OCI-LY7 (cell line): Measurements from ENCODE around the gene MYOT. TPM values are rescaled to one million over a fixed set of nuclear protein-coding genes. Genes with fewer than 3 reads are reported as not detected.

Experiments used
- BruUV-seq: library from RNA; stranded (reverse); fragments of 400-500 nt; replicated peaks from 2 replicates; lab custom pipeline; 2021; lab: Mats Ljungman, UMichigan
- CTCF ChIA-PET: fragments of 300-600 bp; sonication (Branson Sonifier 250); formaldehyde crosslinking; loops from one replicate; lab custom pipeline; 2022; ENCODE audit warnings: antibody characterized with exemption; ENCODE audit not compliant: unreplicated experiment; lab: Charles Lee
- POLR2A ChIA-PET: fragments of 300-600 bp; sonication (Branson Sonifier 250); formaldehyde crosslinking; loops from one replicate; lab custom pipeline; 2022; ENCODE audit warnings: antibody characterized with exemption; lab: Charles Lee
- DNase-seq: peaks from one replicate; pipeline ENCODE4 v3.0.0-alpha.2; 2015; ENCODE audit warnings: low spot score
- H2AFZ ChIP-seq: fragments of 200-600 bp; sonication (generic), shearing (Covaris generic); 2 replicates; pipeline ENCODE4 v1.6.1; 2014; ENCODE audit warnings: mild to moderate bottlenecking, antibody characterized with exemption, low read length, moderate library complexity
- H3K27ac ChIP-seq: fragments of 200-600 bp; sonication (generic); 2 replicates; pipeline ENCODE4 v1.5.1; 2014; ENCODE audit warnings: mixed run types, low read depth, mild to moderate bottlenecking, moderate library complexity, low read length, inconsistent platforms; ENCODE audit not compliant: poor library complexity, severe bottlenecking
- H3K36me3 ChIP-seq: fragments of 200-600 bp; sonication (generic); 2 replicates; pipeline ENCODE4 v1.6.1; 2014; ENCODE audit warnings: mild to moderate bottlenecking, antibody characterized with exemption, low read length, moderate library complexity, mixed read lengths; ENCODE audit not compliant: insufficient read depth
- H3K4me1 ChIP-seq: fragments of 200-600 bp; sonication (generic); 2 replicates; pipeline ENCODE4 v1.5.1; 2014; ENCODE audit warnings: mild to moderate bottlenecking, low read length; ENCODE audit not compliant: insufficient read depth, poor library complexity, severe bottlenecking
- H3K4me2 ChIP-seq: fragments of 200-600 bp; sonication (generic); 2 replicates; pipeline ENCODE4 v1.6.1; 2014; ENCODE audit warnings: mild to moderate bottlenecking, low read length
- H3K4me3 ChIP-seq: fragments of 200-600 bp; sonication (generic); 2 replicates; pipeline ENCODE4 v1.5.1; 2014; ENCODE audit warnings: mild to moderate bottlenecking, low read depth, low read length; ENCODE audit not compliant: poor library complexity, severe bottlenecking
- H3K79me2 ChIP-seq: fragments of 200-600 bp; sonication (generic); 2 replicates; pipeline ENCODE4 v1.6.1; 2016; ENCODE audit warnings: low read depth, mild to moderate bottlenecking, low read length, moderate library complexity, mixed read lengths; ENCODE audit not compliant: insufficient read depth
- H3K9me2 ChIP-seq: fragments of 200-600 bp; sonication (generic); 2 replicates; pipeline ENCODE4 v1.6.1; 2016; ENCODE audit warnings: mild to moderate bottlenecking, low read length, mixed read lengths; ENCODE audit not compliant: insufficient read depth
- H3K9me3 ChIP-seq: fragments of 200-600 bp; sonication (generic); 2 replicates; pipeline ENCODE4 v1.6.1; 2014; ENCODE audit warnings: mild to moderate bottlenecking, mixed run types, low read length, mixed read lengths
- H4K20me1 ChIP-seq: fragments of 200-600 bp; sonication (generic); 2 replicates; pipeline ENCODE4 v1.6.1; 2014; ENCODE audit warnings: mild to moderate bottlenecking, antibody characterized with exemption, low read length, moderate library complexity, mixed read lengths; ENCODE audit not compliant: insufficient read depth
- EZH2phosphoT487 ChIP-seq: fragments of 200-600 bp; sonication (generic); IDR thresholded peaks from 2 replicates; pipeline ENCODE4 v1.6.1; 2018; ENCODE audit warnings: low read depth, borderline replicate concordance, mild to moderate bottlenecking, mixed run types, antibody characterized with exemption, low read length, moderate library complexity, mixed read lengths
- intact Hi-C: fragments of 100-400 bp; cut with micrococcal nuclease; formaldehyde crosslinking; loops from one replicate; pipeline ENCODE4 v1.10.0; 2022; ENCODE audit not compliant: unreplicated experiment
- total RNA-seq, 2 experiments: library from RNA; depleted of rRNA in 1 of 2; stranded (reverse); fragments of >200 nt in 1 of 2; shearing (Covaris generic) in 1 of 2; gene quantifications; 2 replicates each; pipeline ENCODE4 v1.2.3, GENCODE V29; 2014 to 2022
- TF ChIP-seq, protein P1 (sequence below): fragments of 200-600 bp; sonication (generic); conservative IDR thresholded peaks from 2 replicates; pipeline ENCODE4 v1.5.1; 2014; ENCODE audit warnings: mild to moderate bottlenecking, antibody characterized with exemption, low read length, moderate library complexity, mixed read lengths

MYOT gene
- total RNA-seq, 2 experiments from 2014 or later = not detected

DNA sequence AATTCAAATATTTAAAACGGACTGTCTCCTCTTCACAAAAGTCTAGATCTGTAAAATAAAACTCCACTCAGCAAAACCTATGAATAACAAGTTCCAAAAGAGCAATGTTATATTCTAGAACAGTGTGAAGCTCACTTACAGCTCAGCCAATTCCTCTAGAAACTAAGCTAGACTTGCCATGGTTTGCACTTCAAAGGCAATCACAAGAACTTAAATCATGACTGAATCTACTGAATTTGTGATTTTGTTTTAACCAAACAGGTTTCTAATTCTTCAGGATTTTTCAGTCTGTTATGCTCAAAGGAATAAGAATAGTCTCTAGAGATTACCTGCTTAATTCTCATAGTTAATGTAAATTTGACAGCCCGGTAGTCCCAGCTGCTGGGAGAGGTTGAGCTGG is 20.2 kb downstream of the MYOT start:
- ChIA-PET CTCF (no interaction called here), POLR2A (interaction anchor here (0.6 to 2.2 kb wide), 7 partner anchors 9 to 139 kb away, joined by 3 to 8 read pairs (median 5); no protein-coding TSS in a partner anchor)
- no peak overlapping the region for H3K4me3 ChIP-seq
- H3K4me1 ChIP-seq = peaks cover 6% of the 10 kb centered on the region
- H3K79me2 ChIP-seq = no peaks in the 10 kb centered on the region
- H3K36me3 ChIP-seq = no peaks in the 10 kb centered on the region
- H3K9me2 ChIP-seq = no peaks in the 10 kb centered on the region
- H4K20me1 ChIP-seq = no peaks in the 10 kb centered on the region
- no peak for DNase-seq
- no peaks in the 10 kb centered on the region for H3K9me3 ChIP-seq
- intact Hi-C loops = no loop called here
- H3K4me2 ChIP-seq = no peak overlapping the region; the same call in 1 of the 2 replicates
- H3K27ac ChIP-seq = no peak overlapping the region
- no TSS peak for BruUV-seq
- peak overlapping the region; percentile 91; the same call in 1 of the 2 replicates for H2AFZ ChIP-seq
- no peak for TF ChIP-seq EZH2phosphoT487
- TF ChIP-seq, protein P1, sequence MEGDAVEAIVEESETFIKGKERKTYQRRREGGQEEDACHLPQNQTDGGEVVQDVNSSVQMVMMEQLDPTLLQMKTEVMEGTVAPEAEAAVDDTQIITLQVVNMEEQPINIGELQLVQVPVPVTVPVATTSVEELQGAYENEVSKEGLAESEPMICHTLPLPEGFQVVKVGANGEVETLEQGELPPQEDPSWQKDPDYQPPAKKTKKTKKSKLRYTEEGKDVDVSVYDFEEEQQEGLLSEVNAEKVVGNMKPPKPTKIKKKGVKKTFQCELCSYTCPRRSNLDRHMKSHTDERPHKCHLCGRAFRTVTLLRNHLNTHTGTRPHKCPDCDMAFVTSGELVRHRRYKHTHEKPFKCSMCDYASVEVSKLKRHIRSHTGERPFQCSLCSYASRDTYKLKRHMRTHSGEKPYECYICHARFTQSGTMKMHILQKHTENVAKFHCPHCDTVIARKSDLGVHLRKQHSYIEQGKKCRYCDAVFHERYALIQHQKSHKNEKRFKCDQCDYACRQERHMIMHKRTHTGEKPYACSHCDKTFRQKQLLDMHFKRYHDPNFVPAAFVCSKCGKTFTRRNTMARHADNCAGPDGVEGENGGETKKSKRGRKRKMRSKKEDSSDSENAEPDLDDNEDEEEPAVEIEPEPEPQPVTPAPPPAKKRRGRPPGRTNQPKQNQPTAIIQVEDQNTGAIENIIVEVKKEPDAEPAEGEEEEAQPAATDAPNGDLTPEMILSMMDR = no peak

DNA sequence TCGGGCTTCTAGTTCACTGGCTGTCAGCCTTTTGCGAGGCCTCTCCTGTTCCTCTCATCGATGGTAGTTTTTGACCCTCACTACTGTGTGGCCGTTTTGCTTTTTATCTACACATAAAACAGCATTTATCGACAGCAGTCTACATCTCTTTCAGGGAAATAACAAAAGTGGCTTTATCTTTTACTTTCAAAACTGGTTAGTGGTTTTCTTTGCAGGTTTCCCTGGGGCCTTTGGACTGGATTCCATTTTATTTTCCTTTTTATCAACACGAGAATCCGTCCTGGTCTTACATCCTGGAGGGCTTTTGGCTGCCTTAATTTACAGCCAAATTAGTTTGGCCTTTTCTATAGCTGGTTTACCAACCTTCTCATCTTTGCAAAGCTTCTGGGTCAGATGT is 20.8 kb downstream of the MYOT start:
- no peaks in the 10 kb centered on the region for H3K36me3 ChIP-seq
- no peaks in the 10 kb centered on the region for H3K79me2 ChIP-seq
- no peaks in the 10 kb centered on the region for H4K20me1 ChIP-seq
- POLR2A ChIA-PET = interaction anchor here (0.7 to 2.4 kb wide), 8 partner anchors 9 to 141 kb away, joined by 3 to 8 read pairs (median 5); no protein-coding TSS in a partner anchor
- no peaks in the 10 kb centered on the region for H3K9me3 ChIP-seq
- TF ChIP-seq, protein P1 = no peak
- no peak for TF ChIP-seq EZH2phosphoT487
- H3K4me2 ChIP-seq = peak overlapping the region; percentile 82
- H3K27ac ChIP-seq = no peak overlapping the region
- no peaks in the 10 kb centered on the region for H3K9me2 ChIP-seq
- intact Hi-C loops = no loop called here
- no peak for DNase-seq
- peak overlapping the region; percentile 59 for H3K4me3 ChIP-seq
- BruUV-seq = no TSS peak
- peak overlapping the region; percentile 91 for H2AFZ ChIP-seq
- CTCF ChIA-PET = no interaction called here
- peaks cover 6% of the 10 kb centered on the region for H3K4me1 ChIP-seq
